Stomach (tissue), 4 donors: ENCODE results near the gene DSE.

Experiments
- CTCF ChIP-seq, 7 experiments: fragments of 450-650 bp in 4 of 7; fragments of 200-600 bp in 3 of 7; sonication (generic) in 3 of 7; IDR thresholded peaks; one replicate each; pipeline ENCODE4 v1.5.1; 2016 to 2019; ENCODE audit warnings: antibody characterized with exemption in 7 of 7, control low read depth in 2 of 7, mild to moderate bottlenecking in 1 of 7
- EP300 ChIP-seq: sonication (generic); formaldehyde crosslinking; IDR thresholded peaks from one replicate; pipeline ENCODE4 v1.6.1; 2017; ENCODE audit warnings: antibody characterized with exemption
- POLR2A ChIP-seq, 4 donors: fragments of 450-650 bp; IDR thresholded peaks; one replicate each; pipeline ENCODE4 v1.6.1; 2016; ENCODE audit warnings: antibody characterized with exemption in 4 of 4, control low read depth in 2 of 4, mild to moderate bottlenecking in 1 of 4, moderate library complexity in 1 of 4

DNA sequence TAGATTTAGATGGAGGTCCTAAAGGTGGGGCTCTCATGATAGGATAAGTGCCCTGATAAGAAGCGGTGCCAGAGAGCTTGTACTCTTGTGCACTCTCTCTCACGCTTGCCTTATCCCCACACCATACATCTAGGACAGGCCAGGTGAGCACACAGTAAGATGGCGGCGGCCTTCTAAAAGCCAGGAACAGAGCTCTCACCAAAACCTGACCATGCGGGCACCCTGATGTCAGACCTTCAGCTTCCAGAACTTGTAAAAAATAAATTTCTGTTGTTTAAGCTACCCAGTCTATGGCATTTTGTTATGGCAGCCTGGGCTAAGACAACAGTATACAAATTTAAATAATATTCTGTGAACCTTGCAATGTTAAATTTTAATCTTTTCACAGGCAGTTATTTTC, 49.6 kb downstream of the DSE start:
- TF ChIP-seq CTCF (IDR thresholded peaks at IDR 0.05) (no peak), EP300 (no peak), POLR2A (IDR thresholded peaks at IDR 0.05) (no peak)
